DOHH2 (cell line): ENCODE measurements around the gene CFAP69.

Experiments
- H3F3A ChIP-seq: fragments of 200-600 bp; sonication (generic), shearing (Covaris generic); 2 replicates; pipeline ENCODE4 v1.6.0; 2016; ENCODE audit warnings: antibody characterized with exemption, mild to moderate bottlenecking; ENCODE audit not compliant: control insufficient read depth, insufficient read depth
- H3K27ac ChIP-seq: fragments of 200-600 bp; sonication (generic); 2 replicates; pipeline ENCODE4 v1.5.1; 2014; ENCODE audit warnings: low read depth, mild to moderate bottlenecking, low read length, moderate library complexity
- H3K27me3 ChIP-seq: fragments of 200-600 bp; sonication (generic); 2 replicates; pipeline ENCODE4 v1.6.1; 2014; ENCODE audit warnings: mild to moderate bottlenecking, low read length, mixed read lengths; ENCODE audit not compliant: control insufficient read depth
- H3K36me3 ChIP-seq: fragments of 200-600 bp; sonication (generic); 2 replicates; pipeline ENCODE4 v1.6.1; 2014; ENCODE audit warnings: mild to moderate bottlenecking, low read length, moderate library complexity, mixed read lengths; ENCODE audit not compliant: control insufficient read depth
- H3K4me1 ChIP-seq: fragments of 200-600 bp; sonication (generic); 2 replicates; pipeline ENCODE4 v1.6.1; 2014; ENCODE audit warnings: mild to moderate bottlenecking, low read length, mixed read lengths; ENCODE audit not compliant: control insufficient read depth
- H3K4me2 ChIP-seq: fragments of 200-600 bp; sonication (generic); 2 replicates; pipeline ENCODE4 v1.6.0; 2014; ENCODE audit warnings: mild to moderate bottlenecking, low read length, moderate library complexity
- H3K4me3 ChIP-seq: fragments of 200-600 bp; sonication (generic); 2 replicates; pipeline ENCODE4 v1.5.1; 2014; ENCODE audit warnings: mild to moderate bottlenecking, low read length, mixed read lengths
- H3K79me2 ChIP-seq: fragments of 200-600 bp; sonication (generic); 2 replicates; pipeline ENCODE4 v1.6.1; 2014; ENCODE audit warnings: mild to moderate bottlenecking, low read length, mixed read lengths; ENCODE audit not compliant: control insufficient read depth
- H3K9me2 ChIP-seq: fragments of 200-600 bp; sonication (generic); replicated peaks from 2 replicates; pipeline ENCODE4 v1.6.1; 2014; ENCODE audit warnings: mild to moderate bottlenecking, low read length, mixed read lengths; ENCODE audit not compliant: control insufficient read depth
- H3K9me3 ChIP-seq: fragments of 200-600 bp; sonication (generic); 2 replicates; pipeline ENCODE4 v1.6.1; 2014; ENCODE audit warnings: antibody characterized with exemption, low read length, mixed read lengths; ENCODE audit not compliant: control insufficient read depth, insufficient read depth
- H4K20me1 ChIP-seq: fragments of 200-600 bp; sonication (generic); 2 replicates; pipeline ENCODE4 v1.6.0; 2014; ENCODE audit warnings: low read depth, mild to moderate bottlenecking, antibody characterized with exemption, low read length, moderate library complexity; ENCODE audit not compliant: control insufficient read depth, insufficient read depth
- CTCF ChIP-seq: fragments of 200-600 bp; sonication (generic); IDR thresholded peaks from one replicate; pipeline ENCODE4 v1.5.1; 2014; ENCODE audit warnings: antibody characterized with exemption, mild to moderate bottlenecking, low read depth, low read length; ENCODE audit not compliant: poor library complexity, severe bottlenecking
- EZH2phosphoT487 ChIP-seq: fragments of 200-600 bp; sonication (generic); IDR thresholded peaks from 2 replicates; pipeline ENCODE4 v1.6.1; 2017; ENCODE audit warnings: borderline replicate concordance, mild to moderate bottlenecking, antibody characterized with exemption, low read length, moderate library complexity, mixed read lengths

Gene CFAP69

GRCh38 chr7:90209776-90210175 lies 35.2 kb upstream of the CFAP69 start:
- Histone ChIP-seq H3K9me3 (no peaks in the 10 kb centered on the region), H3K36me3 (no peaks in the 10 kb centered on the region), H3K27me3 (0 out of 2 replicates have a peak, but pooled peaks cover 3% of the 10 kb centered on the region), H4K20me1 (no peaks in the 10 kb centered on the region), H3K4me1 (no peaks in the 10 kb centered on the region), H3K4me3 (no peak overlapping the region), H3K79me2 (no peaks in the 10 kb centered on the region), H3K27ac (no peak overlapping the region), H3K4me2 (no peak overlapping the region), H3K9me2 (no peaks in the 10 kb centered on the region), H3F3A (no peaks in the 10 kb centered on the region)
- no peak for TF ChIP-seq CTCF
- TF ChIP-seq EZH2phosphoT487: no peak

GRCh38 chr7:90210475-90210874 lies 34.5 kb upstream of the CFAP69 start:
- Histone ChIP-seq H3K4me2 (no peak overlapping the region), H3K27me3 (no peaks in the 10 kb centered on the region), H3K9me2 (no peaks in the 10 kb centered on the region), H3F3A (no peaks in the 10 kb centered on the region), H3K79me2 (no peaks in the 10 kb centered on the region), H3K4me1 (no peaks in the 10 kb centered on the region), H3K36me3 (no peaks in the 10 kb centered on the region), H3K9me3 (no peaks in the 10 kb centered on the region), H4K20me1 (no peaks in the 10 kb centered on the region), H3K27ac (no peak overlapping the region), H3K4me3 (no peak overlapping the region)
- TF ChIP-seq EZH2phosphoT487: no peak
- TF ChIP-seq CTCF: no peak

DNA sequence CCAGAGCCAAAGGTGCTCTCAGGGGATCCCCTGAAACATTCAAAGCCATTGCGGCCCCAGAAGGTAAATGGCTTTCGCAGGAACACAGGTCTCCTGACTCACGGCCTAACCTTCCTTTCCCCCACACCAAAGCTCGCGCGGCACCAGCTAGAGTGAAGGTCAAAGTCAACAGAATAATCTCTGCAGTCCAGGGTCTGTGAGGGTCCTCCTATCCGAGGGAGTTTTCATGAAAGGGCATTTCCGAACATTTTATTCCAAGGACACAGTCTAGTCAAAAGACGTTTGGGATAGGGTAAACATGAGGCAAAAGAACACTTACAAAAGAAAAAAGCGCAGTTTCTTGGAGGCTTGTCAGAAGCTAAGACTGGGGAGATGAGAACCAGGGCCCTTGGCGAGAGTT lies 34.0 kb upstream of the CFAP69 start:
- Histone ChIP-seq H3K4me2 (no peak overlapping the region), H3K79me2 (no peaks in the 10 kb centered on the region), H4K20me1 (no peaks in the 10 kb centered on the region), H3K4me1 (no peaks in the 10 kb centered on the region), H3F3A (no peaks in the 10 kb centered on the region), H3K27me3 (no peaks in the 10 kb centered on the region), H3K9me3 (no peaks in the 10 kb centered on the region), H3K27ac (no peak overlapping the region), H3K36me3 (no peaks in the 10 kb centered on the region), H3K9me2 (no peaks in the 10 kb centered on the region), H3K4me3 (no peak overlapping the region)
- TF ChIP-seq CTCF: no peak
- no peak for TF ChIP-seq EZH2phosphoT487
